GM19239 (cell line): ENCODE measurements around the gene ATP10A.

Source experiments
- DNase-seq: peaks from one replicate; pipeline ENCODE4 v3.0.0; 2011; ENCODE audit warnings: low spot score; ENCODE audit not compliant: insufficient read length
- FAIRE-seq: peaks from 2 replicates; lab custom pipeline; 2011; peaks lifted over from hg19 to GRCh38; lab: Jason Lieb, UNC

ATP10A gene

GRCh38 chr15:25797936-25798901 is 64.9 kb downstream of the ATP10A start:
- no peak for DNase-seq
- no peak for FAIRE-seq

GRCh38 chr15:25797511-25797935 is 65.6 kb downstream of the ATP10A start:
- no peak for FAIRE-seq
- no peak for DNase-seq

- FAIRE-seq (no peak), DNase-seq (no peak)
Observed at GRCh38 chr15:25797035-25797434, 66.1 kb downstream of the ATP10A start.

- FAIRE-seq (no peak), DNase-seq (no peak)
Observed at GRCh38 chr15:25796395-25796794, 66.7 kb downstream of the ATP10A start.

- DNase-seq (no peak), FAIRE-seq (no peak)
Observed at GRCh38 chr15:25795712-25796111, 67.4 kb downstream of the ATP10A start.

- DNase-seq (no peak), FAIRE-seq (no peak)
Observed at GRCh38 chr15:25795061-25795460, 68.1 kb downstream of the ATP10A start.

GRCh38 chr15:25793354-25794050 is 69.6 kb downstream of the ATP10A start:
- DNase-seq (peak; percentile 28), FAIRE-seq (no peak)

- FAIRE-seq (no peak), DNase-seq (no peak)
Observed at GRCh38 chr15:25792128-25792527, 71.0 kb downstream of the ATP10A start.

GRCh38 chr15:25790000-25790660 is 73.0 kb downstream of the ATP10A start:
- FAIRE-seq (no peak), DNase-seq (no peak)

GRCh38 chr15:25789616-25789999 is 73.5 kb downstream of the ATP10A start:
- DNase-seq: no peak
- FAIRE-seq: no peak

GRCh38 chr15:25789211-25789610 is 73.9 kb downstream of the ATP10A start:
- no peak for FAIRE-seq
- no peak for DNase-seq

- FAIRE-seq (no peak), DNase-seq (no peak)
Observed at GRCh38 chr15:25787855-25788520, 75.1 kb downstream of the ATP10A start.

GRCh38 chr15:25787381-25787780 is 75.7 kb downstream of the ATP10A start:
- DNase-seq (no peak), FAIRE-seq (no peak)

GRCh38 chr15:25786040-25786439 is 77.1 kb downstream of the ATP10A start:
- DNase-seq (no peak), FAIRE-seq (no peak)

GRCh38 chr15:25785641-25786025 is 77.5 kb downstream of the ATP10A start:
- FAIRE-seq: no peak
- no peak for DNase-seq

- DNase-seq (no peak), FAIRE-seq (no peak)
Observed at GRCh38 chr15:25784876-25785640, 78.1 kb downstream of the ATP10A start.

GRCh38 chr15:25783607-25784540 is 79.3 kb downstream of the ATP10A start:
- DNase-seq: no peak
- no peak for FAIRE-seq

- DNase-seq (no peak), FAIRE-seq (no peak)
Observed at GRCh38 chr15:25783134-25783533, 80.0 kb downstream of the ATP10A start.
